SK-N-SH treated with all-trans-retinoic acid at 6 μM for 48 hours (cell line): Measurements from ENCODE around the gene CRABP2.
A peak's percentile ranks its signal among the peaks of the same experiment; 100 is the strongest.

Experiments used
- ATAC-seq: fragments of 200-7000 bp; cut with Tn5 transposase; 3 replicates; pipeline ENCODE4 v1.9.1; 2020; ENCODE audit warnings: mild to moderate bottlenecking, moderate library complexity
- ARNTL ChIP-seq: fragments of 450-650 bp; formaldehyde crosslinking; IDR thresholded peaks from 2 replicates; pipeline ENCODE4 v1.5.0; 2020; ENCODE audit warnings: low read depth, mild to moderate bottlenecking, moderate library complexity, borderline replicate concordance
- BACH2 ChIP-seq: fragments of 250-450 bp; sonication (Bioruptor Pico); IDR thresholded peaks from 2 replicates; pipeline ENCODE4 v1.9.0; 2021; ENCODE audit warnings: mild to moderate bottlenecking, borderline replicate concordance
- CREB5 ChIP-seq: fragments of 250-450 bp; sonication (Bioruptor Pico); IDR thresholded peaks from 2 replicates; pipeline ENCODE4 v1.5.1; 2020; ENCODE audit warnings: low read depth, mild to moderate bottlenecking, moderate library complexity
- CSDC2 ChIP-seq: fragments of 250-450 bp; sonication (Bioruptor Pico); IDR thresholded peaks from 2 replicates; pipeline ENCODE4 v1.5.0; 2020; ENCODE audit warnings: mild to moderate bottlenecking, moderate library complexity
- CSRNP3 ChIP-seq: fragments of 250-450 bp; sonication (Bioruptor Pico); IDR thresholded peaks from 2 replicates; pipeline ENCODE4 v1.5.1; 2021; ENCODE audit warnings: mild to moderate bottlenecking, moderate library complexity
- ESRRG ChIP-seq: fragments of 250-450 bp; sonication (Bioruptor Pico); IDR thresholded peaks from 2 replicates; pipeline ENCODE4 v1.6.1; 2021; ENCODE audit warnings: mild to moderate bottlenecking
- ISL1 ChIP-seq: fragments of 250-450 bp; sonication (Bioruptor Pico); IDR thresholded peaks from 2 replicates; pipeline ENCODE4 v2.1.2; 2022; ENCODE audit warnings: mild to moderate bottlenecking, moderate library complexity
- OSR1 ChIP-seq: fragments of 250-450 bp; sonication (Bioruptor Pico); IDR thresholded peaks from 2 replicates; pipeline ENCODE4 v1.8.0; 2022; ENCODE audit warnings: moderate library complexity, mild to moderate bottlenecking, inconsistent platforms
- PATZ1 ChIP-seq: fragments of 250-450 bp; sonication (Bioruptor Pico); IDR thresholded peaks from 2 replicates; pipeline ENCODE4 v1.8.0; 2020; ENCODE audit warnings: mild to moderate bottlenecking, moderate library complexity, borderline replicate concordance
- PPARA ChIP-seq: fragments of 250-450 bp; sonication (Bioruptor Pico); IDR thresholded peaks from 2 replicates; pipeline ENCODE4 v1.5.0; 2020; ENCODE audit warnings: mild to moderate bottlenecking, borderline replicate concordance
- RARB ChIP-seq: fragments of 250-450 bp; sonication (Bioruptor Pico); IDR thresholded peaks from 2 replicates; pipeline ENCODE4 v1.8.0; 2021; ENCODE audit warnings: mild to moderate bottlenecking, moderate library complexity
- SNAI2 ChIP-seq: fragments of 250-450 bp; sonication (Bioruptor Pico); IDR thresholded peaks from 2 replicates; pipeline ENCODE4 v1.5.0; 2020; ENCODE audit warnings: mild to moderate bottlenecking, moderate library complexity
- TCF4 ChIP-seq: fragments of 250-450 bp; sonication (Bioruptor Pico); IDR thresholded peaks from 2 replicates; pipeline ENCODE4 v1.8.0; 2021; ENCODE audit warnings: mild to moderate bottlenecking, moderate library complexity, borderline replicate concordance
- TOX ChIP-seq: fragments of 250-450 bp; sonication (Bioruptor Pico); IDR thresholded peaks from 2 replicates; pipeline ENCODE4 v1.8.0; 2021; ENCODE audit warnings: mild to moderate bottlenecking, moderate library complexity, borderline replicate concordance
- TSHZ2 ChIP-seq: fragments of 250-450 bp; sonication (Bioruptor Pico); IDR thresholded peaks from 2 replicates; pipeline ENCODE4 v1.5.0; 2020; ENCODE audit warnings: mild to moderate bottlenecking, moderate library complexity
- ZC3H10 ChIP-seq: fragments of 250-450 bp; sonication (Bioruptor Pico); IDR thresholded peaks from 2 replicates; pipeline ENCODE4 v1.5.1; 2021; ENCODE audit warnings: mild to moderate bottlenecking, moderate library complexity
- ZFP3 ChIP-seq: fragments of 250-450 bp; sonication (Bioruptor Pico); IDR thresholded peaks from 2 replicates; pipeline ENCODE4 v1.5.0; 2020; ENCODE audit warnings: mild to moderate bottlenecking, moderate library complexity
- ZFP30 ChIP-seq: fragments of 450-650 bp; formaldehyde crosslinking; IDR thresholded peaks from 2 replicates; pipeline ENCODE4 v1.5.0; 2022; ENCODE audit warnings: mild to moderate bottlenecking, moderate library complexity
- ZNF565 ChIP-seq: fragments of 450-650 bp; formaldehyde crosslinking; conservative IDR thresholded peaks from 2 replicates; pipeline ENCODE4 v1.5.0; 2020; ENCODE audit warnings: low read depth, mild to moderate bottlenecking, moderate library complexity
- ZNF70 ChIP-seq: fragments of 450-650 bp; formaldehyde crosslinking; IDR thresholded peaks from 2 replicates; pipeline ENCODE4 v1.5.0; 2020; ENCODE audit warnings: mild to moderate bottlenecking, moderate library complexity
- ZNF8 ChIP-seq: fragments of 450-650 bp; formaldehyde crosslinking; IDR thresholded peaks from 2 replicates; pipeline ENCODE4 v1.5.0; 2020; ENCODE audit warnings: mild to moderate bottlenecking, moderate library complexity

CRABP2 gene

GRCh38 chr1:156656806-156657740 is 48.3 kb downstream of the CRABP2 start:
- TF ChIP-seq TCF4 (CRISPR knock-in tag): peak; percentile 40; the same call in 1 of the 2 replicates
- no peak for TF ChIP-seq ESRRG (CRISPR knock-in tag)
- ATAC-seq: peak; percentile 58

GRCh38 chr1:156655904-156656516 is 49.4 kb downstream of the CRABP2 start:
- no peak for ATAC-seq
- TF ChIP-seq PPARA (no peak), TOX (CRISPR knock-in tag) (no peak), SNAI2 (no peak), ZNF565 (CRISPR knock-in tag) (no peak), OSR1 (CRISPR knock-in tag) (no peak), CSDC2 (CRISPR knock-in tag) (no peak), PATZ1 (CRISPR knock-in tag) (no peak), RARB (CRISPR knock-in tag) (no peak), ARNTL (CRISPR knock-in tag) (no peak), TCF4 (CRISPR knock-in tag) (no peak), ZC3H10 (CRISPR knock-in tag) (no peak), BACH2 (CRISPR knock-in tag) (no peak), ZFP30 (CRISPR knock-in tag) (no peak), CREB5 (CRISPR knock-in tag) (no peak), TSHZ2 (CRISPR knock-in tag) (no peak), ZNF8 (CRISPR knock-in tag) (no peak), ZNF70 (CRISPR knock-in tag) (no peak), ZFP3 (CRISPR knock-in tag) (no peak), ISL1 (CRISPR knock-in tag) (no peak)
- TF ChIP-seq, all 23 proteins: peak for 0

- TF ChIP-seq OSR1 (CRISPR knock-in tag) (no peak), TCF4 (CRISPR knock-in tag) (peak; percentile 22; the same call in 1 of the 2 replicates)
- no peak for ATAC-seq
These were observed 50.1 kb downstream of the CRABP2 start for GRCh38 chr1:156655151-156655903.

GRCh38 chr1:156654700-156655099 is 50.7 kb downstream of the CRABP2 start:
- ATAC-seq: no peak
- TF ChIP-seq TCF4 (CRISPR knock-in tag) (no peak), CSDC2 (CRISPR knock-in tag) (no peak), TSHZ2 (CRISPR knock-in tag) (no peak), OSR1 (CRISPR knock-in tag) (no peak), PPARA (no peak), SNAI2 (no peak), ZNF70 (CRISPR knock-in tag) (no peak), ZNF565 (CRISPR knock-in tag) (no peak), ZC3H10 (CRISPR knock-in tag) (no peak), ESRRG (CRISPR knock-in tag) (no peak), ISL1 (CRISPR knock-in tag) (no peak), ZFP3 (CRISPR knock-in tag) (no peak), ARNTL (CRISPR knock-in tag) (no peak), CSRNP3 (CRISPR knock-in tag) (no peak)
